Activated CD4-positive, alpha-beta T cell treated with anti-CD3 and anti-CD28 coated beads, Interleukin-2, amount 10 ng/mL, durations not matched to agents 7 days and 5 days (primary cell): ENCODE results near the gene GREM2. TPM values are rescaled to one million over a fixed set of nuclear protein-coding genes. Genes with fewer than 3 reads are reported as not detected.

Source experiments
- CTCF ChIA-PET: fragments of 350-600 bp; sonication (Branson Sonifier 250); formaldehyde crosslinking; loops from one replicate; lab custom pipeline; 2021; ENCODE audit warnings: antibody characterized with exemption; lab: Charles Lee
- POLR2A ChIA-PET: fragments of 350-600 bp; sonication (Branson Sonifier 250); formaldehyde crosslinking; loops from one replicate; lab custom pipeline; 2021; ENCODE audit warnings: antibody characterized with exemption; lab: Charles Lee
- DNase-seq: peaks from one replicate; pipeline ENCODE4 v3.0.0-alpha.2; 2020
- H3K27ac Mint-ChIP-seq: one replicate; pipeline ENCODE4 v1.8.0; 2021; ENCODE audit warnings: mild to moderate bottlenecking, moderate library complexity, mixed read lengths
- H3K27me3 Mint-ChIP-seq: one replicate; pipeline ENCODE4 v1.8.0; 2021; ENCODE audit warnings: mixed read lengths
- H3K36me3 Mint-ChIP-seq: one replicate; pipeline ENCODE4 v1.8.0; 2021; ENCODE audit warnings: low read depth, mixed read lengths
- H3K4me1 Mint-ChIP-seq: one replicate; pipeline ENCODE4 v1.8.0; 2021; ENCODE audit warnings: mixed read lengths
- H3K4me3 Mint-ChIP-seq: one replicate; pipeline ENCODE4 v1.8.0; 2021; ENCODE audit warnings: mild to moderate bottlenecking, moderate library complexity, mixed read lengths
- H3K9me3 Mint-ChIP-seq: one replicate; pipeline ENCODE4 v1.8.0; 2021; ENCODE audit warnings: mixed read lengths
- total RNA-seq, 2 experiments: library from RNA; stranded (reverse); gene quantifications; one replicate each; pipeline ENCODE4 v1.2.3, GENCODE V29; 2021

The GREM2 gene
- total RNA-seq, 2 experiments from 2014 or later = 0.42 to 0.52 TPM

DNA sequence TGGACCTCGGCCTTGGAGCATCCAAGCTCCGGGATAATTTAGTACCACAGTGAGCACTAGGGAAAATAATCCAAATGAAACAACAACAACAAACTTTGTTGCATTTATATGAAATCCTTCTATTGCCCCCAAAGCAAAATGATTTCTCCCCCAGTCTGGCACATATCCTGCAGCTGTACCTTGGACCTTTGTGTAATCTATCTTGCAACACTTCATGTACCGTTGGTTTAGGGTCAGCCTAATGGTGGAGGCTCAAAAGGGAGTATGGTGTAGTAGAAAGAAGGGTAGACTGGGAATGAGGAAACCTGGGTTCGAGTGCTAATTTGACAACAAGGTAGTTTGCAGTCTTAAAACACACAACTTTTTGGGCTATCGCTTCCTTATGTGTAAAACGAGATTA lies 12.1 kb downstream of the GREM2 start:
- Mint-ChIP-seq H3K9me3 (no peaks in the 10 kb centered on the region), H3K4me3 (no peak overlapping the region), H3K4me1 (no peaks in the 10 kb centered on the region), H3K36me3 (no peaks in the 10 kb centered on the region), H3K27ac (no peak overlapping the region), H3K27me3 (no peaks in the 10 kb centered on the region)
- DNase-seq = no peak
- ChIA-PET POLR2A (no interaction called here), CTCF (interaction anchor here (0.8 kb wide), 1 partner anchor 15 kb away, joined by 3 read pairs; no protein-coding TSS in a partner anchor)

DNA sequence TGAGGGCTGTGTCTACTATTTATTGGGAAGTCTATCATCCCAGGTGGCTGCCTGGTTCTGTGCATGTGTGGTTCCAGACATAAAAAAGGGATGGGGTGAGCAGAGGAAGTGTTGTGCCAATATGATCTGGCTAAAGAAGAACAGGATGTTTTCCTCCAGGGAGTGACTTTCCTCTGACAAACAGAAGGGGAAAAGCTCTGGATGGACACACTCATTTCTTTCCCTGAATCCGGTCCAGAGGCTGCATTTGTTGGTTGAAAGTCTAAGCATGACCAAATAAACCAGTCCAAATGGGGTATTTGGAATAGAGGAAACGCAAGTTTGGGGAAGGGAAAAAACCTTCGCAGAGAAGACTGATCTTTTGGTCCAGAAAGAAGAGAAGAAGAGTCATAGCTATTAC lies 12.7 kb downstream of the GREM2 start:
- H3K27ac Mint-ChIP-seq = no peak overlapping the region
- H3K36me3 Mint-ChIP-seq = no peaks in the 10 kb centered on the region
- H3K4me1 Mint-ChIP-seq = no peaks in the 10 kb centered on the region
- DNase-seq = no peak
- no peaks in the 10 kb centered on the region for H3K27me3 Mint-ChIP-seq
- H3K9me3 Mint-ChIP-seq = no peaks in the 10 kb centered on the region
- ChIA-PET CTCF (interaction anchor here (0.8 kb wide), 1 partner anchor 14 kb away, joined by 3 read pairs; no protein-coding TSS in a partner anchor), POLR2A (no interaction called here)
- no peak overlapping the region for H3K4me3 Mint-ChIP-seq

DNA sequence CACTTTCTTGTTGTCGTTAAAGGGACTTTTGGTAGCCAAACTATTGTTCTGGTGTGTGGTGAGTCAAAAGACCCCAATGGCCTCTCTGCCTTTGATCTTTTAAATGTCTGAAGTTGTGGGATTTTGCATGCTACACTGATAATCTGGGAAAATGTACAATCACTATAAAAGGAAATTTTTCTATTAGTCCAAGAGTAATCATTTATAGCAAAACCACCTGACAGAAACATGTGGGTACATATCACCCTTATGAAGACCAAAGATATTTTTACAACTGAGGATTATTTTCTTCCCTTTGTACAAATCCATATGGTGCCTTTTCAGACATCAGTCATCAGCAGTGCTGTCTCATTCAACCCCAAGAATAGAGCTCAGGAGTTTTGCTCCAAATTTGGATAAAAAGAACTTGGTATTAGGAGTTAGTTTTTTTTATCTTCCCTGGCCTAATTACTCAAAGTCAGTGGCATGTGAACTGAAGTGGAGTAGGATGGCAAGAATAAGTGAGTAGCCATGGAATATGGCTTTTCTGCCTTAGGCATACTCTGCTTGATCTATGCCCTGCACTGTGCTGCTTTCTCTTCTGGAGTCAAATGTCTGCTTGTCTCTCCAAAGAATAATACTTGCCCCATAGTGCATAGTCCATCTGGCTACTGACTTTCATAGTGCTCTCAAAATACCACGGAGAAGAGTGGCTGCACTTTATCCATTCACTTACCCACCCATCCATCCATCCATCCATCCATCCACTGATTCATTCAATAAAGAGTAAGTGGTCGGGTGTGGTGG lies 13.5 kb downstream of the GREM2 start:
- Mint-ChIP-seq H3K4me3 (no peak overlapping the region), H3K27ac (no peak overlapping the region), H3K9me3 (no peaks in the 10 kb centered on the region), H3K27me3 (no peaks in the 10 kb centered on the region), H3K36me3 (no peaks in the 10 kb centered on the region), H3K4me1 (no peaks in the 10 kb centered on the region)
- CTCF ChIA-PET = no interaction called here
- POLR2A ChIA-PET = no interaction called here
- no peak for DNase-seq

- Mint-ChIP-seq H3K27me3 (no peaks in the 10 kb centered on the region), H3K36me3 (no peaks in the 10 kb centered on the region), H3K9me3 (peaks cover 5% of the 10 kb centered on the region), H3K27ac (no peak overlapping the region), H3K4me3 (no peak overlapping the region), H3K4me1 (no peaks in the 10 kb centered on the region)
- ChIA-PET CTCF (interaction anchor here (0.6 kb wide), 1 partner anchor 126 kb away, joined by 4 read pairs; no protein-coding TSS in a partner anchor), POLR2A (no interaction called here)
- no peak for DNase-seq
Measured at GRCh38 chr1:240597153-240597745, 14.7 kb downstream of the GREM2 start.

GRCh38 chr1:240595476-240595875 lies 16.5 kb downstream of the GREM2 start:
- no peak overlapping the region for H3K27ac Mint-ChIP-seq
- H3K27me3 Mint-ChIP-seq = no peaks in the 10 kb centered on the region
- POLR2A ChIA-PET = no interaction called here
- DNase-seq = no peak
- H3K9me3 Mint-ChIP-seq = peaks cover 5% of the 10 kb centered on the region
- H3K36me3 Mint-ChIP-seq = no peaks in the 10 kb centered on the region
- H3K4me1 Mint-ChIP-seq = no peaks in the 10 kb centered on the region
- CTCF ChIA-PET = no interaction called here
- H3K4me3 Mint-ChIP-seq = no peak overlapping the region

- Mint-ChIP-seq H3K4me3 (no peak overlapping the region), H3K27ac (no peak overlapping the region), H3K27me3 (no peaks in the 10 kb centered on the region), H3K9me3 (peaks cover 5% of the 10 kb centered on the region), H3K36me3 (no peaks in the 10 kb centered on the region), H3K4me1 (no peaks in the 10 kb centered on the region)
- ChIA-PET CTCF (interaction anchor here (0.5 kb wide), 1 partner anchor 38 kb away, joined by 3 read pairs; no protein-coding TSS in a partner anchor), POLR2A (no interaction called here)
- no peak for DNase-seq
Measured at GRCh38 chr1:240591564-240591963, 20.4 kb downstream of the GREM2 start.

DNA sequence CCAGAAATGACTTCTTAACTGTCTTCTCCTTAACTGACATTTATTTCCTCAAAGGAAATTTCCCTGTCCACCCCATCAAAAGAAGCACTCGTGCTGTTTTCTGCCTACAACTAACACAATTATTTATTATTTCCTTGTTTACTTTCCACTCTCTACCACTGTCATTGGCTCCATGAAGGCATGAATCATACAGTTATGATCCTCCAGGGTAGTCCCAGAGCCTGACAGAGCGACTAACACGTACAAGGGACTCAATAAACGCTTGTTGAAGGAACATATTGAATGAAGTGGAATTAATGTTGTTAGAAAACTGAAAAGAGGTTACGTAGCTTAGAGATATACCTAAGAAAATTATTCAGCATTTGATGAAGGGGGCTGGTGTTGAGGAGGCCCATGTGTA lies 20.9 kb downstream of the GREM2 start:
- Mint-ChIP-seq H3K27me3 (no peaks in the 10 kb centered on the region), H3K4me1 (no peaks in the 10 kb centered on the region), H3K36me3 (no peaks in the 10 kb centered on the region), H3K27ac (no peak overlapping the region), H3K9me3 (peaks cover 5% of the 10 kb centered on the region), H3K4me3 (no peak overlapping the region)
- CTCF ChIA-PET = interaction anchor here (0.5 kb wide), 1 partner anchor 38 kb away, joined by 3 read pairs; no protein-coding TSS in a partner anchor
- DNase-seq = no peak
- POLR2A ChIA-PET = no interaction called here

DNA sequence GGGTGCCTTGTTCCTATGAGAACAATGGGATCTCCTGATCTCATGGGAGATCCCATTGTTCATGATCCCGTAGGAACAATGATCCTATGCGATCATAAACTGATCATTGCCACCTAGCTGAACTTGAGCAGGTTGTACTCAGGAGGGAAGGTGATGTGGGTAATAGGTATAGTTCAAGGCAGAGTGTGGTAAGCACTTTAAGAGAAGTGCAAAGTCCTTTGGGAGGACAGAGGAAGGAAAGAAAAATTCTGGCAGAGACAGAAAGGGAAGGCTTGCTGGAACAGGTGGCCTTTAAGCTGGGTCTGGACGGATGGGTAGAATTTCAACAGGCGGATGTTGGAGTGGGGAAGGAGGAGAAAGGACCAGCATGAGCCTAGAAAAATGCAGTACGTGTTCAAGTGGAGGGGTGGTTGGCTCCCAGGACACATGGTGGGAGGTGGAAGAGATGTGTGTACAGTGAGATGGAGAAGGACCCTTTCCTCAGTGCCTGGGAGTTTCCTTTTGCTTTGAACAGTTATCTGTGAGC lies 22.3 kb downstream of the GREM2 start:
- no peak for DNase-seq
- ChIA-PET CTCF (no interaction called here), POLR2A (no interaction called here)
- H3K9me3 Mint-ChIP-seq = peaks cover 5% of the 10 kb centered on the region
- H3K27me3 Mint-ChIP-seq = no peaks in the 10 kb centered on the region
- H3K4me1 Mint-ChIP-seq = no peaks in the 10 kb centered on the region
- H3K27ac Mint-ChIP-seq = no peak overlapping the region
- no peaks in the 10 kb centered on the region for H3K36me3 Mint-ChIP-seq
- no peak overlapping the region for H3K4me3 Mint-ChIP-seq

GRCh38 chr1:240586006-240586405 lies 25.9 kb downstream of the GREM2 start:
- ChIA-PET CTCF (interaction anchor here (1.6 kb wide), 1 partner anchor 13 kb away, joined by 3 read pairs; no protein-coding TSS in a partner anchor), POLR2A (no interaction called here)
- H3K36me3 Mint-ChIP-seq = no peaks in the 10 kb centered on the region
- no peak overlapping the region for H3K4me3 Mint-ChIP-seq
- DNase-seq = no peak
- no peaks in the 10 kb centered on the region for H3K27me3 Mint-ChIP-seq
- H3K27ac Mint-ChIP-seq = no peak overlapping the region
- no peaks in the 10 kb centered on the region for H3K4me1 Mint-ChIP-seq
- H3K9me3 Mint-ChIP-seq = no peaks in the 10 kb centered on the region

DNA sequence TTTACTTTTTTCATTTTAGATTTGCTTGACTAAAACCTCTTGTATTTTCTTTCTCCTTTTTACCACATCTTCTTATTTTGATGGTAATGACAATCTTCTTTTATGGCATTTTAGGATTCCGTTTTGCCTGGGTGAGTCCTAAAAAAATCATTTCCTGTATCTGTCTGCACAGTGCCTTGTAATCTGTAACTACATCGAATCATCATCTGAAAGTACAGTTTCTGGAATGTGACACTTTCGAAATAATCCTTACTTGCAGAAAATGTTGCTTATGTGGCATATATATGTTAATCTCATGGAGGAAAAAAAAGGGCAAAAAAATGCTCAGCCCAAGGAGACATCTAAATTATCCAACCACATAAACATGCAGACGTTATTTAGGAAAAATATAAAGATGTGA lies 29.0 kb downstream of the GREM2 start:
- Mint-ChIP-seq H3K4me1 (no peaks in the 10 kb centered on the region), H3K36me3 (no peaks in the 10 kb centered on the region), H3K4me3 (no peak overlapping the region), H3K27me3 (no peaks in the 10 kb centered on the region), H3K27ac (no peak overlapping the region), H3K9me3 (no peaks in the 10 kb centered on the region)
- DNase-seq = no peak
- ChIA-PET CTCF (interaction anchor here (0.6 to 0.7 kb wide), 2 partner anchors 30 to 47 kb away, joined by 3 to 4 read pairs; no protein-coding TSS in a partner anchor), POLR2A (no interaction called here)

DNA sequence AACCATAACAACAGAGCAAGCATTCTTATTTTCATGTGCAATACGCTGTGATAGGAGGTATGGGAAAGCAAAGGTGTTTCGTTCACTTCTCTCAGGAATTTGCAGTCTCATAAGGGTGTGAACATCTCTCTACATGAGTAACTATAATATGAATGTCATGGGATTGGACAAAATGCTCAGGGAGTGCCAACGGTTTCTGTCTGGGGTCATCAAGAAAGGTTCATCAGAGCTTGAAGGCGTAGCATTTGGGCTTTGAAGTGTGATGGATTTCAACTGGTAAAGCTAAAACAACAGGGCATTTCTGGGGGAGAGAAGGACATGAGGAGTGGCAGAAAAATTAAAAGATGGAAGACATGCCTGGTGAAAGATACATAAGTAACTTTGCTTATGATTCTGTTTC lies 32.4 kb downstream of the GREM2 start:
- Mint-ChIP-seq H3K4me1 (peaks cover 10% of the 10 kb centered on the region), H3K36me3 (no peaks in the 10 kb centered on the region), H3K9me3 (peaks cover 8% of the 10 kb centered on the region), H3K27me3 (no peaks in the 10 kb centered on the region), H3K27ac (no peak overlapping the region), H3K4me3 (no peak overlapping the region)
- POLR2A ChIA-PET = no interaction called here
- CTCF ChIA-PET = no interaction called here
- no peak for DNase-seq

- H3K4me3 Mint-ChIP-seq = no peak overlapping the region
- H3K9me3 Mint-ChIP-seq = peaks cover 14% of the 10 kb centered on the region
- H3K36me3 Mint-ChIP-seq = no peaks in the 10 kb centered on the region
- ChIA-PET CTCF (no interaction called here), POLR2A (no interaction called here)
- H3K27ac Mint-ChIP-seq = no peak overlapping the region
- peaks cover 10% of the 10 kb centered on the region for H3K4me1 Mint-ChIP-seq
- DNase-seq = no peak
- no peaks in the 10 kb centered on the region for H3K27me3 Mint-ChIP-seq
Measured at GRCh38 chr1:240577095-240577494, 34.9 kb downstream of the GREM2 start.

GRCh38 chr1:240575981-240576662 lies 35.8 kb downstream of the GREM2 start:
- Mint-ChIP-seq H3K36me3 (no peaks in the 10 kb centered on the region), H3K27ac (peak overlapping the region; percentile 82), H3K9me3 (peaks cover 14% of the 10 kb centered on the region), H3K4me3 (no peak overlapping the region), H3K27me3 (no peaks in the 10 kb centered on the region), H3K4me1 (peaks cover 10% of the 10 kb centered on the region)
- DNase-seq = peak; percentile 36
- POLR2A ChIA-PET = no interaction called here
- CTCF ChIA-PET = no interaction called here
